ENCODE data around the gene AP3S2. TPM values are rescaled to one million over a fixed set of nuclear protein-coding genes. Genes with fewer than 3 reads are reported as not detected.
A peak's percentile ranks its signal among the peaks of the same experiment; 100 is the strongest.
"Not testable (repeated sequence)": the region's sequence is repeated elsewhere in the genome, so short reads cannot be mapped to it uniquely, and the experiment has no call there.

The AP3S2 gene
- total RNA-seq, 2 donors from 2014 or later, result 43.7 to 44.7 TPM

DNA sequence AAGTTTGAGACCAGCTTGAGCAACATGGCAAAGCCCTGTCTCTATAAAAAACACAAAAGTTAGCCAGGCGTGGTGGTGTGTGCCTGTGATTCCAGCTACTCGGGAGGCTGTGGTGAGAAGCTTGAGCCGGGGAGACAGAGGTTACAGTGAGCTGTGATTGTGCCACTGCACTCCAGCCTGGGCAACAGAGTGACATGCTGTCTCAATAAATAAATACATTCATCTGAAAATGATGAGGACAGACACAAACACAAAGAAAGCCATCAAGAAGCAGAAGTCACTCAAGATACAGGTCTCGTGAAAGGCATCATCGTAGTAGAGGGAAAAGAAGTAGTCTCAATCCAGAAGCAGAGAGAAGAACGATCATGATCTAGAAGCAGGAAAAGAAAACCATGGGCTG lies 18.1 kb downstream of the AP3S2 start:
- intact Hi-C loops (cut with DNase I), result loop anchor here (2.0 kb wide), 1 partner anchor 115 kb away; no protein-coding TSS in a partner anchor
- Histone ChIP-seq H3K27ac (no peak overlapping the region), H3K27me3 (replicated peaks; ENCODE audit: insufficient read depth) (no peaks in the 10 kb centered on the region), H3K4me3 (no peak overlapping the region), H3K9me3 (no peaks in the 10 kb centered on the region), H3K36me3 (no peaks in the 10 kb centered on the region), H3K4me1 (replicated peaks) (no peaks in the 10 kb centered on the region)
- DNase-seq (ENCODE audit: low spot score), result no peak
- no peak for TF ChIP-seq POLR2AphosphoS5 (IDR thresholded peaks at IDR 0.05)
- no peak for TF ChIP-seq CTCF (IDR thresholded peaks at IDR 0.05)
- no peak for TF ChIP-seq POLR2A (IDR thresholded peaks at IDR 0.05)
- 94% methylated on average over 6 of the region's 6 CpGs for WGBS

DNA sequence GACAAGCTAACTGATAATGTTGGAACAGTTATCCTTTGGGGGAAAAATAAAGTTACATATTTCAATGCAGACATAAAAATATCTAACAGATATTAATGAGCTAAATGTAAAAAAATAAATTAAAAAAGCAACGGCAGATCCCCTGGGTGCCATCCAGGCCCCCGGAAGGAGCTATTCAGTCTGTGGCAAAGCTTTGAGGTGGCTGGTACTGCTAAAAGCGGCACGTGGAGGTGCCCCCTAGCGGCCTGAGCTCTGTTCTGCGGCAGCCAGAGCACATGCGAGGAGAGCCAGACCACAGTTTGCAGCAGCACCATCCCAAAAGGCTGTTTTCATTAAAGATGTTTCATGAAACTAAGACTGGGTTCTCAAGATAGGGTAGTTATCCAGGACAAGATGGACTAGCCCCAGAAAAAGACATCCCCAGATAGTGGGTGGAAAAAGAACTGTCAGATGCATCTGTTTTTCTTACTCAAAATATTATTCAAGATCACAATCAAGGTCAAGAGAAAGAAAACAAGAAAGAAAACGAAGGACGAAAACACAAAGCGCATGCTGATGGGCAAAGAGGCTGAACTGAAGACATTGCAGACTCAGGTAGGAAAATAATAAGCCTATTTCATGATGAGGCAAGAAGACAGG lies 18.7 kb downstream of the AP3S2 start:
- WGBS, result 28% methylated on average over 10 of the region's 10 CpGs
- DNase-seq (ENCODE audit: low spot score), result peak; percentile 86
- TF ChIP-seq POLR2AphosphoS5 (IDR thresholded peaks at IDR 0.05) (peak; percentile 58), CTCF (IDR thresholded peaks at IDR 0.05) (peak; percentile 84 to 94 (median 92)), POLR2A (IDR thresholded peaks at IDR 0.05) (no peak)

GRCh38 chr15:89870688-89871288 lies 23.0 kb downstream of the AP3S2 start:
- no peaks in the 10 kb centered on the region for H3K27me3 ChIP-seq (replicated peaks; ENCODE audit: insufficient read depth)
- DNase-seq (ENCODE audit: low spot score), result no peak
- intact Hi-C loops (cut with DNase I), result no loop called here
- H3K4me1 ChIP-seq (replicated peaks), result no peaks in the 10 kb centered on the region
- no peak for TF ChIP-seq POLR2A (IDR thresholded peaks at IDR 0.05)
- TF ChIP-seq POLR2AphosphoS5 (IDR thresholded peaks at IDR 0.05), result no peak
- no peak for TF ChIP-seq CTCF (IDR thresholded peaks at IDR 0.05)
- no peaks in the 10 kb centered on the region for H3K36me3 ChIP-seq
- H3K27ac ChIP-seq, result peak overlapping the region in 1 of 2 donors; percentile 23
- H3K9me3 ChIP-seq, result no peaks in the 10 kb centered on the region
- 69% methylated on average over 4 of the region's 4 CpGs for WGBS
- no peak overlapping the region for H3K4me3 ChIP-seq

More for the DNA sequence above, 18.7 kb downstream of the AP3S2 start:
- no peaks in the 10 kb centered on the region for H3K4me1 ChIP-seq (replicated peaks)
- no peak overlapping the region for H3K4me3 ChIP-seq
- H3K27me3 ChIP-seq (replicated peaks; ENCODE audit: insufficient read depth), result no peaks in the 10 kb centered on the region
- H3K9me3 ChIP-seq, result no peaks in the 10 kb centered on the region
- no peaks in the 10 kb centered on the region for H3K36me3 ChIP-seq
- intact Hi-C loops (cut with DNase I), result loop anchor here (2.0 kb wide), 1 partner anchor 114 kb away; no protein-coding TSS in a partner anchor
- no peak overlapping the region for H3K27ac ChIP-seq

DNA sequence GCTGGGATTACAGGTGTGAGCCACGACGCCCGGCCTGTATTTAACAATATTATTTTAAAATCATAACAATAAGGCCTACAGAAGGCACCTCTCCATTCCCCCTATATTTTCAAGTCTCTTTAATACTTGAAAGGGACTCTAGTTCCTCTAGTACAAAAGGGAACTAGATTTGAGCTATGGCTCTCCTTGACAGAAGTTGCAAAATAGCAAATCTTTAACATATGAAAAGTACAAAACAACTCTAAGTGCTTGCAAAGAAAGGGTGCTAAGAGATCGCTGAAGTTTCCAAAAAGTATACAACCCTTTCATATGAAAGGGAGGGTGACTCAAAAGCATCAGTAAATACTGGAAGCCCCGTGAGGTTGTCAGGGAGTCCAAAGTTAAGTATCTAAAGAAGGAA lies 23.8 kb downstream of the AP3S2 start:
- H3K4me1 ChIP-seq (replicated peaks), result no peaks in the 10 kb centered on the region
- 88% methylated on average over 5 of the region's 5 CpGs for WGBS
- H3K36me3 ChIP-seq, result no peaks in the 10 kb centered on the region
- H3K27ac ChIP-seq, result peak overlapping the region in 1 of 2 donors; percentile 11
- H3K9me3 ChIP-seq, result no peaks in the 10 kb centered on the region
- intact Hi-C loops (cut with DNase I), result no loop called here
- TF ChIP-seq POLR2AphosphoS5 (IDR thresholded peaks at IDR 0.05), result no peak
- no peak for DNase-seq (ENCODE audit: low spot score)
- H3K27me3 ChIP-seq (replicated peaks; ENCODE audit: insufficient read depth), result no peaks in the 10 kb centered on the region
- no peak overlapping the region for H3K4me3 ChIP-seq

GRCh38 chr15:89869490-89869889 lies 24.3 kb downstream of the AP3S2 start:
- 95% methylated on average over 9 of the region's 9 CpGs for WGBS
- H3K27me3 ChIP-seq (replicated peaks; ENCODE audit: insufficient read depth); H3K4me1 ChIP-seq (replicated peaks); H3K9me3 ChIP-seq; H3K4me3 ChIP-seq; intact Hi-C loops (cut with DNase I); DNase-seq (ENCODE audit: low spot score); H3K36me3 ChIP-seq: not testable (repeated sequence)
- H3K27ac ChIP-seq, result peak overlapping the region in 1 of 2 donors; percentile 11
